WTC11 (cell line): ENCODE data around the gene FAM53A. TPM values are rescaled to one million over a fixed set of nuclear protein-coding genes. Genes with fewer than 3 reads are reported as not detected.

ENCODE experiments used
- ATAC-seq: fragments of 200-7000 bp; cut with Tn5 transposase; 2 replicates; pipeline ENCODE4 v1.10.0; 2021; ENCODE audit warnings: mild to moderate bottlenecking, moderate library complexity
- CTCF ChIA-PET: fragments of 300-600 bp; sonication (Branson Sonifier 250); formaldehyde crosslinking; loops from one replicate; lab custom pipeline; 2021; ENCODE audit warnings: antibody characterized with exemption; lab: Charles Lee
- POLR2A ChIA-PET: fragments of 350-600 bp; sonication (Branson Sonifier 250); formaldehyde crosslinking; loops from one replicate; lab custom pipeline; 2021; ENCODE audit warnings: antibody characterized with exemption; lab: Charles Lee
- DNase-seq: peaks from one replicate; pipeline ENCODE4 v3.0.0; 2021; ENCODE audit warnings: low spot score
- H3K27ac Mint-ChIP-seq: 2 replicates; pipeline ENCODE4 v1.8.0; 2021; ENCODE audit warnings: mixed read lengths
- H3K27me3 Mint-ChIP-seq: 2 replicates; pipeline ENCODE4 v1.8.0; 2021; ENCODE audit warnings: low read depth, mild to moderate bottlenecking, moderate library complexity, mixed read lengths
- H3K36me3 Mint-ChIP-seq: 2 replicates; pipeline ENCODE4 v1.8.0; 2021; ENCODE audit warnings: mixed read lengths
- H3K4me1 Mint-ChIP-seq: 2 replicates; pipeline ENCODE4 v1.8.0; 2022; ENCODE audit warnings: mixed read lengths
- H3K4me3 Mint-ChIP-seq: 2 replicates; pipeline ENCODE4 v1.8.0; 2021; ENCODE audit warnings: mild to moderate bottlenecking, moderate library complexity, mixed read lengths
- H3K9me3 Mint-ChIP-seq: 2 replicates; pipeline ENCODE4 v1.8.0; 2021; ENCODE audit warnings: mixed read lengths
- ATF1 ChIP-seq: sonication (generic); formaldehyde crosslinking; IDR thresholded peaks from 2 replicates; pipeline ENCODE4 v1.8.1; 2023; ENCODE audit warnings: mild to moderate bottlenecking, moderate library complexity, missing genetic modification reagents
- ESRRA ChIP-seq: sonication (generic); formaldehyde crosslinking; IDR thresholded peaks from 2 replicates; pipeline ENCODE4 v1.8.1; 2022; ENCODE audit warnings: mild to moderate bottlenecking, missing genetic modification reagents, borderline replicate concordance
- FOXK1 ChIP-seq: sonication (generic); formaldehyde crosslinking; IDR thresholded peaks from 2 replicates; pipeline ENCODE4 v1.8.0; 2022; ENCODE audit warnings: mild to moderate bottlenecking, moderate library complexity, missing genetic modification reagents
- IRF2 ChIP-seq: sonication (generic); formaldehyde crosslinking; IDR thresholded peaks from 2 replicates; pipeline ENCODE4 v1.8.0; 2022; ENCODE audit warnings: low read depth, missing genetic modification reagents, borderline replicate concordance
- KAT7 ChIP-seq: sonication (generic); formaldehyde crosslinking; IDR thresholded peaks from 2 replicates; pipeline ENCODE4 v1.8.1; 2023; ENCODE audit warnings: missing genetic modification reagents, mild to moderate bottlenecking, borderline replicate concordance
- NFATC4 ChIP-seq: fragments of 250-450 bp; sonication (Bioruptor Pico); IDR thresholded peaks from 2 replicates; pipeline ENCODE4 v1.9.0; 2021; ENCODE audit warnings: mild to moderate bottlenecking
- NFYB ChIP-seq: sonication (generic); formaldehyde crosslinking; conservative IDR thresholded peaks from 2 replicates; pipeline ENCODE4 v1.8.0; 2022; ENCODE audit warnings: low read depth, missing genetic modification reagents
- NR1H2 ChIP-seq: sonication (generic); formaldehyde crosslinking; IDR thresholded peaks from 2 replicates; pipeline ENCODE4 v1.9.0; 2021; ENCODE audit warnings: mild to moderate bottlenecking, moderate library complexity, missing genetic modification reagents
- NR2C2 ChIP-seq: sonication (generic); formaldehyde crosslinking; IDR thresholded peaks from 2 replicates; pipeline ENCODE4 v1.8.0; 2022; ENCODE audit warnings: mild to moderate bottlenecking, missing genetic modification reagents
- SMAD4 ChIP-seq: sonication (generic); formaldehyde crosslinking; IDR thresholded peaks from 2 replicates; pipeline ENCODE4 v1.8.0; 2022; ENCODE audit warnings: mild to moderate bottlenecking, missing genetic modification reagents
- USF2 ChIP-seq: sonication (generic); formaldehyde crosslinking; IDR thresholded peaks from 2 replicates; pipeline ENCODE4 v1.8.1; 2023; ENCODE audit warnings: mild to moderate bottlenecking, missing genetic modification reagents, moderate library complexity
- ZMAT4 ChIP-seq: fragments of 250-450 bp; sonication (Bioruptor Pico); IDR thresholded peaks from 2 replicates; pipeline ENCODE4 v1.9.0; 2021; ENCODE audit warnings: mild to moderate bottlenecking
- ZNF138 ChIP-seq: sonication (generic); formaldehyde crosslinking; conservative IDR thresholded peaks from 2 replicates; pipeline ENCODE4 v1.8.1; 2022; ENCODE audit warnings: mild to moderate bottlenecking, moderate library complexity, missing genetic modification reagents
- ZNF263 ChIP-seq: sonication (generic); formaldehyde crosslinking; IDR thresholded peaks from 2 replicates; pipeline ENCODE4 v1.8.1; 2022; ENCODE audit warnings: low read depth, mild to moderate bottlenecking, moderate library complexity, missing genetic modification reagents
- ZNF671 ChIP-seq: fragments of 250-450 bp; sonication (Bioruptor Pico); IDR thresholded peaks from 2 replicates; pipeline ENCODE4 v1.8.0; 2021; ENCODE audit warnings: mild to moderate bottlenecking
- total RNA-seq: library from RNA; stranded (reverse); gene quantifications from 3 replicates; pipeline ENCODE4 v1.2.3, GENCODE V29; 2021
- TF ChIP-seq, protein P1 (sequence below): sonication (generic); formaldehyde crosslinking; IDR thresholded peaks from 2 replicates; pipeline ENCODE4 v1.8.1; 2022; ENCODE audit warnings: mild to moderate bottlenecking, missing genetic modification reagents, moderate library complexity, borderline replicate concordance
- TF ChIP-seq, protein P2 (sequence below): sonication (generic); formaldehyde crosslinking; IDR thresholded peaks from 2 replicates; pipeline ENCODE4 v1.8.0; 2022; ENCODE audit warnings: missing genetic modification reagents
- TF ChIP-seq, protein P3 (sequence below): sonication (generic); formaldehyde crosslinking; IDR thresholded peaks from 2 replicates; pipeline ENCODE4 v1.8.0; 2022; ENCODE audit warnings: mild to moderate bottlenecking, missing genetic modification reagents
- TF ChIP-seq, protein P4 (sequence below): sonication (generic); formaldehyde crosslinking; IDR thresholded peaks from 2 replicates; pipeline ENCODE4 v1.8.0; 2023; ENCODE audit warnings: missing genetic modification reagents

FAM53A gene
- total RNA-seq, 1 experiment from 2014 or later: 2.9 TPM

- TF ChIP-seq ESRRA (CRISPR knock-in tag) (peak; percentile 52; the same call in 1 of the 2 replicates), ATF1 (no peak)
- CTCF ChIA-PET: interaction anchor here (0.7 to 1.5 kb wide), 4 partner anchors 32 to 101 kb away, joined by 3 to 6 read pairs (median 3); no protein-coding TSS in a partner anchor
- no peaks in the 10 kb centered on the region for H3K9me3 Mint-ChIP-seq
- no peak overlapping the region for H3K4me3 Mint-ChIP-seq
- H3K4me1 Mint-ChIP-seq: peaks cover 4% of the 10 kb centered on the region
- DNase-seq (no peak), ATAC-seq (peak; percentile 26; the same call in 1 of the 2 replicates)
- no peaks in the 10 kb centered on the region for H3K27me3 Mint-ChIP-seq
- POLR2A ChIA-PET: no interaction called here
- no peak overlapping the region for H3K27ac Mint-ChIP-seq
- no peaks in the 10 kb centered on the region for H3K36me3 Mint-ChIP-seq
Measured at GRCh38 chr4:1660948-1661677, 23.0 kb downstream of the FAM53A start.

GRCh38 chr4:1659104-1660043, 24.7 kb downstream of the FAM53A start:
- DNase-seq: no peak
- Mint-ChIP-seq H3K9me3 (no peaks in the 10 kb centered on the region), H3K4me3 (no peak overlapping the region)
- POLR2A ChIA-PET: interaction anchor here (0.6 to 0.8 kb wide), 2 partner anchors 13 to 188 kb away, joined by 3 read pairs; no protein-coding TSS in a partner anchor
- TF ChIP-seq IRF2 (CRISPR knock-in tag) (no peak), ZNF263 (CRISPR knock-in tag) (no peak), KAT7 (CRISPR knock-in tag) (no peak)
- TF ChIP-seq, protein P1, sequence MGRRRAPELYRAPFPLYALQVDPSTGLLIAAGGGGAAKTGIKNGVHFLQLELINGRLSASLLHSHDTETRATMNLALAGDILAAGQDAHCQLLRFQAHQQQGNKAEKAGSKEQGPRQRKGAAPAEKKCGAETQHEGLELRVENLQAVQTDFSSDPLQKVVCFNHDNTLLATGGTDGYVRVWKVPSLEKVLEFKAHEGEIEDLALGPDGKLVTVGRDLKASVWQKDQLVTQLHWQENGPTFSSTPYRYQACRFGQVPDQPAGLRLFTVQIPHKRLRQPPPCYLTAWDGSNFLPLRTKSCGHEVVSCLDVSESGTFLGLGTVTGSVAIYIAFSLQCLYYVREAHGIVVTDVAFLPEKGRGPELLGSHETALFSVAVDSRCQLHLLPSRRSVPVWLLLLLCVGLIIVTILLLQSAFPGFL: no peak
- TF ChIP-seq, all 79 proteins: peak for 0
- CTCF ChIA-PET: interaction anchor here (1.0 to 1.3 kb wide), 2 partner anchors 34 to 89 kb away, joined by 4 to 5 read pairs; no protein-coding TSS in a partner anchor
- Mint-ChIP-seq H3K27me3 (no peaks in the 10 kb centered on the region), H3K4me1 (peaks cover 4% of the 10 kb centered on the region), H3K27ac (peak overlapping the region; percentile 82), H3K36me3 (no peaks in the 10 kb centered on the region)
- 0 out of 2 replicates have a peak, but pooled peaks have one; percentile 24 for ATAC-seq

- no peak overlapping the region for H3K27ac Mint-ChIP-seq
- no peak overlapping the region for H3K4me3 Mint-ChIP-seq
- ATAC-seq (no peak), DNase-seq (no peak)
- ChIA-PET CTCF (interaction anchor here (1.0 to 1.7 kb wide), 3 partner anchors 29 to 90 kb away, joined by 4 to 5 read pairs (median 4); no protein-coding TSS in a partner anchor), POLR2A (interaction anchor here (0.8 kb wide), 1 partner anchor 12 kb away, joined by 3 read pairs; no protein-coding TSS in a partner anchor)
- H3K36me3 Mint-ChIP-seq: no peaks in the 10 kb centered on the region
- no peaks in the 10 kb centered on the region for H3K9me3 Mint-ChIP-seq
- peaks cover 4% of the 10 kb centered on the region for H3K4me1 Mint-ChIP-seq
- TF ChIP-seq, protein P2, sequence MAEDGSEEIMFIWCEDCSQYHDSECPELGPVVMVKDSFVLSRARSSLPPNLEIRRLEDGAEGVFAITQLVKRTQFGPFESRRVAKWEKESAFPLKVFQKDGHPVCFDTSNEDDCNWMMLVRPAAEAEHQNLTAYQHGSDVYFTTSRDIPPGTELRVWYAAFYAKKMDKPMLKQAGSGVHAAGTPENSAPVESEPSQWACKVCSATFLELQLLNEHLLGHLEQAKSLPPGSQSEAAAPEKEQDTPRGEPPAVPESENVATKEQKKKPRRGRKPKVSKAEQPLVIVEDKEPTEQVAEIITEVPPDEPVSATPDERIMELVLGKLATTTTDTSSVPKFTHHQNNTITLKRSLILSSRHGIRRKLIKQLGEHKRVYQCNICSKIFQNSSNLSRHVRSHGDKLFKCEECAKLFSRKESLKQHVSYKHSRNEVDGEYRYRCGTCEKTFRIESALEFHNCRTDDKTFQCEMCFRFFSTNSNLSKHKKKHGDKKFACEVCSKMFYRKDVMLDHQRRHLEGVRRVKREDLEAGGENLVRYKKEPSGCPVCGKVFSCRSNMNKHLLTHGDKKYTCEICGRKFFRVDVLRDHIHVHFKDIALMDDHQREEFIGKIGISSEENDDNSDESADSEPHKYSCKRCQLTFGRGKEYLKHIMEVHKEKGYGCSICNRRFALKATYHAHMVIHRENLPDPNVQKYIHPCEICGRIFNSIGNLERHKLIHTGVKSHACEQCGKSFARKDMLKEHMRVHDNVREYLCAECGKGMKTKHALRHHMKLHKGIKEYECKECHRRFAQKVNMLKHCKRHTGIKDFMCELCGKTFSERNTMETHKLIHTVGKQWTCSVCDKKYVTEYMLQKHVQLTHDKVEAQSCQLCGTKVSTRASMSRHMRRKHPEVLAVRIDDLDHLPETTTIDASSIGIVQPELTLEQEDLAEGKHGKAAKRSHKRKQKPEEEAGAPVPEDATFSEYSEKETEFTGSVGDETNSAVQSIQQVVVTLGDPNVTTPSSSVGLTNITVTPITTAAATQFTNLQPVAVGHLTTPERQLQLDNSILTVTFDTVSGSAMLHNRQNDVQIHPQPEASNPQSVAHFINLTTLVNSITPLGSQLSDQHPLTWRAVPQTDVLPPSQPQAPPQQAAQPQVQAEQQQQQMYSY (CRISPR knock-in tag): no peak
- TF ChIP-seq NFATC4 (CRISPR knock-in tag) (no peak), ZNF138 (CRISPR knock-in tag) (no peak), NFYB (CRISPR knock-in tag) (no peak), FOXK1 (CRISPR knock-in tag) (no peak), SMAD4 (no peak), ZNF671 (no peak), ZNF263 (CRISPR knock-in tag) (no peak), KAT7 (CRISPR knock-in tag) (no peak), ZMAT4 (CRISPR knock-in tag) (no peak), NR1H2 (CRISPR knock-in tag) (no peak), USF2 (CRISPR knock-in tag) (no peak), NR2C2 (no peak)
- TF ChIP-seq, protein P3, sequence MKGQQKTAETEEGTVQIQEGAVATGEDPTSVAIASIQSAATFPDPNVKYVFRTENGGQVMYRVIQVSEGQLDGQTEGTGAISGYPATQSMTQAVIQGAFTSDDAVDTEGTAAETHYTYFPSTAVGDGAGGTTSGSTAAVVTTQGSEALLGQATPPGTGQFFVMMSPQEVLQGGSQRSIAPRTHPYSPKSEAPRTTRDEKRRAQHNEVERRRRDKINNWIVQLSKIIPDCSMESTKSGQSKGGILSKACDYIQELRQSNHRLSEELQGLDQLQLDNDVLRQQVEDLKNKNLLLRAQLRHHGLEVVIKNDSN (CRISPR knock-in tag): no peak
- TF ChIP-seq, protein P4, sequence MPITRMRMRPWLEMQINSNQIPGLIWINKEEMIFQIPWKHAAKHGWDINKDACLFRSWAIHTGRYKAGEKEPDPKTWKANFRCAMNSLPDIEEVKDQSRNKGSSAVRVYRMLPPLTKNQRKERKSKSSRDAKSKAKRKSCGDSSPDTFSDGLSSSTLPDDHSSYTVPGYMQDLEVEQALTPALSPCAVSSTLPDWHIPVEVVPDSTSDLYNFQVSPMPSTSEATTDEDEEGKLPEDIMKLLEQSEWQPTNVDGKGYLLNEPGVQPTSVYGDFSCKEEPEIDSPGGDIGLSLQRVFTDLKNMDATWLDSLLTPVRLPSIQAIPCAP: no peak
- H3K27me3 Mint-ChIP-seq: no peaks in the 10 kb centered on the region
Measured at GRCh38 chr4:1658581-1658980, 25.5 kb downstream of the FAM53A start.
